NCI-H524 treated with DMSO at 0.1 percent for 48 hours (cell line): ENCODE measurements around the gene SLC25A1.
"Not testable (repeated sequence)": the region's sequence is repeated elsewhere in the genome, so short reads cannot be mapped to it uniquely, and the experiment has no call there.

Source experiments
- DNase-seq: peaks from one replicate; lab custom pipeline; 2025; lab: John Stamatoyannopoulos, UW

SLC25A1 gene

GRCh38 chr22:19166421-19166820 is 12.1 kb downstream of the SLC25A1 start:
- peak; percentile 7 for DNase-seq

- no peak for DNase-seq
Measured at GRCh38 chr22:19164425-19164824, 14.1 kb downstream of the SLC25A1 start.

GRCh38 chr22:19158649-19159048 is 19.9 kb downstream of the SLC25A1 start:
- not testable (repeated sequence) for DNase-seq

- DNase-seq, result not testable (repeated sequence)
Measured at GRCh38 chr22:19156109-19156508, 22.4 kb downstream of the SLC25A1 start.

GRCh38 chr22:19152942-19153883 is 25.3 kb downstream of the SLC25A1 start:
- no peak for DNase-seq

GRCh38 chr22:19151329-19152191 is 27.0 kb downstream of the SLC25A1 start:
- no peak for DNase-seq

- no peak for DNase-seq
Measured at GRCh38 chr22:19150482-19151328, 27.8 kb downstream of the SLC25A1 start.

- DNase-seq, result no peak
Measured at GRCh38 chr22:19149991-19150390, 28.5 kb downstream of the SLC25A1 start, which contains the start of gene GSC2. GSC2 (minus strand) TSS chr22:19150292; CDS start chr22:19150283, 9 bp downstream.

- DNase-seq, result no peak
Measured at GRCh38 chr22:19149047-19149883, 29.3 kb downstream of the SLC25A1 start.

GRCh38 chr22:19148417-19149046 is 30.0 kb downstream of the SLC25A1 start:
- no peak for DNase-seq

- peak; percentile 15 for DNase-seq
Measured at GRCh38 chr22:19147195-19147780, 31.2 kb downstream of the SLC25A1 start.

- no peak for DNase-seq
Measured at GRCh38 chr22:19146215-19146968, 32.1 kb downstream of the SLC25A1 start.

GRCh38 chr22:19143967-19144400 is 34.6 kb downstream of the SLC25A1 start:
- DNase-seq, result no peak

- DNase-seq, result no peak
Measured at GRCh38 chr22:19143212-19143611, 35.3 kb downstream of the SLC25A1 start.

- DNase-seq, result no peak
Measured at GRCh38 chr22:19142394-19142793, 36.1 kb downstream of the SLC25A1 start.

- DNase-seq, result no peak
Measured at GRCh38 chr22:19139974-19140373, 38.6 kb downstream of the SLC25A1 start.

GRCh38 chr22:19139001-19139356 is 39.6 kb downstream of the SLC25A1 start:
- no peak for DNase-seq

- DNase-seq, result no peak
Measured at GRCh38 chr22:19138217-19139000, 40.1 kb downstream of the SLC25A1 start.
